Myometrial cell (primary cell): ENCODE results near the gene KCNMB3. TPM values are rescaled to one million over a fixed set of nuclear protein-coding genes. Genes with fewer than 3 reads are reported as not detected.

Experiments
- total RNA-seq: library from RNA; depleted of rRNA; stranded (reverse); fragments of >200 nt; gene quantifications from 2 replicates; pipeline ENCODE4 v1.2.3, GENCODE V29; 2015

Gene KCNMB3, protein sequence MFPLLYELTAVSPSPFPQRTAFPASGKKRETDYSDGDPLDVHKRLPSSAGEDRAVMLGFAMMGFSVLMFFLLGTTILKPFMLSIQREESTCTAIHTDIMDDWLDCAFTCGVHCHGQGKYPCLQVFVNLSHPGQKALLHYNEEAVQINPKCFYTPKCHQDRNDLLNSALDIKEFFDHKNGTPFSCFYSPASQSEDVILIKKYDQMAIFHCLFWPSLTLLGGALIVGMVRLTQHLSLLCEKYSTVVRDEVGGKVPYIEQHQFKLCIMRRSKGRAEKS
- 0.71 and 2.9 TPM in 2 replicates for total RNA-seq

DNA sequence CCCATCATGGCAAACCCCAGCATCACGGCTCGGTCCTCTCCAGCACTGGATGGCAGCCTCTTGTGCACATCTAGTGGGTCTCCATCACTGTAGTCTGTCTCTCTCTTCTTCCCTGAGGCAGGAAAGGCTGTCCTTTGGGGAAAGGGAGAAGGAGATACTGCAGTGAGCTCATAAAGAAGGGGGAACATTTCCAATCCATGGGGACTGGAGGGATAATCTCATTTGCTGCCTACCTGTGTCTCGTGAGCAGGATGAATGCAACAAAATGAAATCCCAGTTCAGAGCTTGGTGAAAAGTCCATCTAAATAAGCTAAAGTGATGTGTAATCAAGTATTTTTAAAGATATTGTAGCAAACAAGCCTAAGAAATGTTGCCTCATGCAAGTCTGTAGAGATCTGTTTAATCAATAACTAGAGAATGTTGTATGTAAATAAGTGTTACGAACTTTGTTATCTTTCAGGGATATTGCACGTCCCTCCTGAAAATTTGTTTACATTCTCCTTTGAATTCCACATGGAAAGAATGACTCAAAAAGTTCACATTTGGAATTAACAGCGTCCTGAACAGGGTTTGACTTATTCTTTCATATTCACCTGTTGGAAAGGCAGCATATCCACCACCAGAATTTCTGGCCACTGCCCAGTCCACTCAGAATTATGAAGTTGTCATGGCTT is at the start of gene KCNMB3:
Gene KCNMB3, minus strand, starts transcription at position 312 of the 674 bp plus-strand sequence. Its CDS starts 124 bp downstream, at position 188.

Other genes with a start within 250 kb of the KCNMB3 start
- gene ZMAT3, start 179.3 kb downstream of the KCNMB3 start, total RNA-seq: 16.4 and 19.3 TPM in 2 replicates
- gene PIK3CA, start 102.8 kb downstream of the KCNMB3 start, total RNA-seq: 11.8 and 36.5 TPM in 2 replicates
- 38.6 and 40.4 TPM in 2 replicates for gene ZNF639, start 71.9 kb upstream of the KCNMB3 start, total RNA-seq
- 38.9 and 40.4 TPM in 2 replicates for gene MFN1, start 96.6 kb upstream of the KCNMB3 start, total RNA-seq
- gene GNB4, start 200.4 kb upstream of the KCNMB3 start, total RNA-seq: 51.2 and 55.9 TPM in 2 replicates